ENCODE data around the gene ARHGEF16.

The ARHGEF16 gene

DNA sequence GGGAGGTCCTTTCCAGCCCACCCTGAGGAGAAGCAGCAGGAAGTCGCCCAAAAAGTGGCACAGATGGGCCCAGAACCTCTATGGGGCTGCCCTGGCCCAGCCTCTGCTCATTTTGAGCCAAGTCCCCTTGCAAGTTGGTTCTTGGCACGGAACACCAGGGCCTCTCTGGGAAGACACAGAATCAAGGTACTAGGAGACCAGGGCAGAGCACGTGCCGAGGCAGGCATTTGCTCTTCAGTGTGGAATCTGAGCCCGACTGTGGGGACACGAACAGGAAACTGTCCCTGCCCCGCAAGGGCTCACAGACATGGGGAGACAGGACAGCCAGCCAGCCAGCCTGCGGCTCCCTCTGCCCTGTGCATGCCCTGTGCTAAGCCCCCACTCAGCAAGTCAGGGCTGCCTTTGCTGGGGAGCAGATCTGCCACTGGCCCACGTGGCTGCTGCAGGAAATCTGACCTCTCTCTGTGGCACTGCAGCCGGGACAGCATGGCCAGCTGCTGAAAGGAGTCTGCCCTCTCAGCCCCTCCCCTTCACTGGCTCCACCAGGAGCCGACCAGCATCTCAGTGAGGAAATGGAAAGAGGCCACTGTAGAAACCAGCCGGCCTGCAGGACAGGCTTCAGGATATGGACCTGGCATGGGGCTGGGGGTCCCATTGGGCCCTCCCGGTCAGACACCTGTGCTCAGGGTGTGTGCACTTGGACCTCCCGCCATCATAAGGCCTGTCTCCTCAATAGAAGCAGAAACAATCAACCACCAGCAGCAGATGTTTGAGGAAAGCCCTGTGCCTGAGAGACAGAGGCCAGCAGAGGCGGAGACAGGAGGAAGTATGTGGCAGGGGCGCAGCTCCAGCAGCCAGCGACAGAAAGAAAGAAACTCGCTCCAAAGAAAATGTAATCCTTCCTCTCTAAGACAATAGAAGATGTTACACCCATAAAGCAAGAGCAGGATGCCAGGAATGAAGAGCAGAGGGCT lies 3.7 kb downstream of the ARHGEF16 start:
- no peak for DNase-seq

DNA sequence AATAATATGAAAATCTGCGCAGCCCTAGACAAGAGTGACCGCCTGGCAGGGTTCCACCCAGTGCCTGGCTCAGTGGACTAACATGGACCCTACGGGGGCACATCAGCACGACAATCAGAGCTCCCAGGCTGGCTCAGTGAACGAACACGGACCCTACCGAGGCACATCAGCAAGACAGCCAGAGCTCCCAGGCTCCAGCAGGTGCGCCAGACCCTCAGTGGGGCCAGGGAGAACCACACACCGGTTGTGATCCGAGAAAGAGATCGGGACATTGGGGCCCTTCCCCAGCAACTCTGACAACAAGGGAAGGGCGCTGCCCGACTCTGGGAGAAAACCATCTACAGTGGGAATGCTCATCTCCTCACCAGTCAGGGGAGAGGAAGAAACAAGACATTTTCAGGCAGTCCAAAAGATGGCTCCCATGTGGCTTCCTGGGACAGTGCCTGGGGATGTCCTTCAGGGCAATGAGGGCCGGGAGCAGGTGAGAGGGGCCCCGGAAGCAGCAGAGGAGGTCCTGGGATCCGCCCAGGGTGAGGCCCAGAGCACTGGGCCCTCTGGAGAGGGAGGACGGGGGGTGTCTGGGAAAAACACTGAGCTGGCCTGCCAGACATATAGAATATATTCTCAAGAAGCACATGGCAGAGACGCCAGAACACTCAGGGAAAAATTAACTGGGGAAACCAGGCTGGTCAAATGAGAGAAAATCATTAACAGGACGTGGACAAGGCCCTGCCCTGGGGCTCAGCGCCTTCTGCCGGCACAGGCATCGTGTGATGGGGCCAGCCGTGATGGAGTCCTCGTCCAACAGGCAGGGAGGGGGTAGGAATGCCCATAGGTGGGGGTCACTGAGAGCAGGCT lies 4.8 kb downstream of the ARHGEF16 start:
- no peak for DNase-seq

DNA sequence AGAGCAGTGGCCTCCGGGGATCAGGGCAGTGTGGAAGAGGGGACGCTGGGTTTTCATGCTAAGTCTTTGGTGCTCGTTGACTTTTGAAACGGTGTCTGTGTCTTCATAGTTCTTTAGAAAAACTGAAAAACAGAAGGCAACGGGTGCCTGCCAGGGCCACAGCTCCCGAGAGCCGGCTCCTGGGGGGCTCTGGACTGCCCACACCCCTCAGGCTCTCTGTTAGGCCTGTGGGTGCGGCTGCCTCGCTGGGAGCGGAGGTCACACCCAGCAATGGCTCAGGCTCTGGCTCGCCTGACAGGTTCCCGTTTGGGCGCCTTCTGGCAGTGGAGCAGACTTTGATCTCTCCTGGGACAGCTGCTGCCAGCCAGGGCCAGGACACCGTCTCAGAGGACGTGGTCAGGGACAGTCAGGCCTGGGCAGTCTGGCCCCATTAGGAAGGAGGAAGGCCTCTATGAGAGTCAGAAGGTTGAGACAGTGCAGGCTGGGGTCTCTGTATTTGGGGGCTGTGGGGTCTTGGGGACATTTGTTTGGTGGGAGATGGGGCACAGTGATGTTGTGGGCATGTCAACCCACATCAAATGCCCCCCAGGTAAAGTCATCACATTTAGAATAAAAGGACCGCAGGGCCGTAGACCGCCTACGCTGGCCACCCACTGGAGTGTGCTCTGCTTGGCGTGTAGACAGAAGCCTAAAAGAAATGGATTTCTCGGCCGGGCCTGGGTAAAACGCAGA lies 5.6 kb downstream of the ARHGEF16 start:
- DNase-seq: no peak

DNA sequence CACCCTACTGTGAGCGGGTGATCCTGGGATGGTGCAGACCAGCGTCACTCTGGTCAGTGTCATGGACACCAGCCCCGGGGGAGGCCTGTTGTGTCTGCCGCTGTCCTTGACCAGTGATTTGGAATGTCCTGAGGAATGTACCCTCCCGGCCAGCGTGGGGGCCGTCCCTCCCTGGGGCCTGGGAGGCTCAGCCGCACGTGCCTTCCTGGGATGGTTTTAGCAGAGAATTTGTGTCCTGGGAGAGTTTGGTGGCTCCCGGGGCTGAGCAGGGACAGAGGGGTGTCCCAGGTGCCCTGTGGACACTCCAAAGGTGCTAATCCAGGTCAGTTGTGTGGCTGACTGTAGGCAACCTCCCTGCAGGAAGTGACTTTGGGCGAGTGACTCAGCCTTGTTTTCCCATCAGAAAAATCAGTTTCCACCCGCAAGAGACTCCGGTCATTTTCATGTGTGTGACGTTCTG lies 6.2 kb downstream of the ARHGEF16 start:
- no peak for DNase-seq

DNA sequence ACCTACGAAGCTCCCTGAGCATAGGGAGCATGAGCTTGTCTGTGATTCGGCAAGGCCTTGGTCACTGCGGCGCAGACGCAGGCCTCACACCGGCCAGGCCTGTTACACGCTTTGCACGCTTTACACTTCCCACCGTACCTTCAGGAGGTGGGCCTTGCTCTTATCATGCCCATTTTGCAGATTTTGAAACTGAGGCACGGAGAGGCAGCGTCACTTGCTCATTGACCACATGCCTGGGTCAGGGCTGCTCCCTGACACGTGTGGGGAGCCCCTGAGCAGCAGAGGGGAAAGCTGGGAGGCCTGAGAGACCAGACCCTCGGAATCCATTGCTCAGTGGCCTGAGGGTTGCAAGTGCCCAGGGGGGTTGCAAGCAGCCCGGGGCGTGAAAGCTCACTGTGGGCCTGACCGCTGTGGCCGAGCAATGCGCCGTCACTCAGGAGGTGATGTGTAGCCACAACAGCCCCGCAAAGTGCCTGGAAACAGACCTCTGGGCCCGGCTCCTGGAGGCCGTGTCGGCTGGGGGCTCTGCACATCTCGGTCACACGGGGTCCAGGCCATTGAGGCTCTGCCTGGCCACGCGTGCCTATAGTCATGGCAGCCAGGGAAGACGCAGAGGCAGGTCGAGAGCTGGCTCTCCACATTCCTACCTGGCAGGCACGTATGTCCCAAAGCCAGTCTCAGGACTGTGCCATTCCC lies 6.9 kb downstream of the ARHGEF16 start:
- DNase-seq: no peak

DNA sequence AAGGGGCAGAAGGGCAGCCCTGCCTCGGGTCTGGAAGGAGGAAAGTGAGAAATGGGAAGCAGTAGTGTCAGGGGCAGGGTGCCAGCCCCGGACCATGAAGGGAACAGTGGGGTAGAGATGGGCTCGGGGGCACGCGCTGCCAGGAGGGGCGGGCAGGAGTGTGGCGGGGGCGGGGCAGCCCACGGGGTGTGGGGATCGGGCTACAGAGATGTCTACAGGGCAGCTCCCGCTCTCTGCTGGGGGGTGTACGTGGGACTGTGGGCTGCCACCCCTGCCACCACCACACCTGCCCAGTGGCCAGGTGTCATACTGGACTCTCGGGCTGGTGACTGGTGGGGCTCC lies 7.4 kb downstream of the ARHGEF16 start:
- no peak for DNase-seq

DNA sequence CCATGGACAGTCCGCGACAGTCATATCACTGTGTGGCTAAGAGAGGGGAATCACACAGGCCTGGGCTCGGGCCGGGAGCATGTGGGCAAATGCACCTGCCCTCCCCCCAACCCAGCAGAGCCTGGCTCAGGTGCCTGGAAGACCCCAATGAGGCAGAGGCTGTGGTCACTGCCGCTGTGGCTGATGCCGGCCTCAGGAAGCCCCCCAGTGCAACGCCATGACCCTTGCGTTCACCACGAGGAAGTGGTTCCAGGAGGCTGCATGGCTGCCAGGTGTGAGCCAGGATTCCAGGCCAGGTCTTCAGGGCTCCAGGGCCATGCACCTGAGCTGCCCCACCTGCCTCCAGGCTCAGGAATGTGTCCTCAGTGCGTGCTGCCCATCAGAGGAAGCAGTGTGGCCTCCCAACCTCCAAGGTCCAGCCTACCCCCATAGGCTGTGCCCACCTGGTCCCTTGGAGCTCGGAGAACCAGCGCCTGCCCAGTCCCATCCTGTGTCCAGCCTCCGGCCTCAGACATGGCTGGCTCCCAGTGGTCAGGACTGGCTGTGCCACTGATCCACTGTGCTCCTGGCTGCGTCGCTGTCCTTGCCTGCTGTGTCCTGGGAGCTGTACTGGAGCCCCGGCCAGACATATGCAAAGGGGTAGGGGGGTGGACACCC lies 8.0 kb downstream of the ARHGEF16 start:
- no peak for DNase-seq

DNA sequence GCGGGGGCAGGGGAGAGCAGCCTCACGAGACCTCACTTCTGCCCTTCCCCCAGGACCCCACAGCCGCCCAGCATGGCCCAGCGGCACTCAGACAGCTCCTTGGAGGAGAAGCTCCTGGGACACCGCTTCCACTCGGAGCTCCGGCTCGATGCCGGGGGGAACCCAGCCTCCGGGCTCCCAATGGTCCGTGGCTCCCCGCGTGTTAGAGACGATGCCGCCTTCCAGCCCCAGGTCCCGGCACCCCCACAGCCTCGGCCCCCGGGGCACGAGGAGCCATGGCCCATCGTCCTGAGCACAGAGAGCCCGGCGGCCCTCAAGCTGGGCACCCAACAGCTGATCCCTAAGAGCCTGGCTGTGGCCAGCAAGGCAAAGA lies 8.5 kb downstream of the ARHGEF16 start:
- DNase-seq: no peak

DNA sequence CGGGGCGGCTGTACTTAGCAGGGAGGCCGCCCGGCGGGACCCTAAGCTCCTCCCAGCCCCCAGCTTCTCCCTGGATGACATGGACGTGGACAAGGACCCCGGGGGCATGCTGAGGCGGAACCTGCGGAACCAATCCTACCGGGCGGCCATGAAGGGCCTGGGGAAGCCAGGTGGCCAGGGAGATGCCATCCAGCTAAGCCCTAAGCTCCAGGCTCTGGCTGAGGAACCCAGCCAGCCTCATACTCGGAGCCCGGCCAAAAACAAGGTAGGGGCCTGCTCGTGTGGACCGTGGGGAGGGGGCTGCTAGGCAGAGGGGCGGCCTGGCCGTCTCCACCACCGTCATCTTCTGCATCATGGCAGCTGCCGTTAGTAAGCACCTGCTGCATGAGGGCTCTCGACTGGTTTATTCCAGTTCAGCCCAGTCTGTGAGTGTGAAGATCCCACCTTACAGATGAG lies 9.0 kb downstream of the ARHGEF16 start:
- no peak for DNase-seq

DNA sequence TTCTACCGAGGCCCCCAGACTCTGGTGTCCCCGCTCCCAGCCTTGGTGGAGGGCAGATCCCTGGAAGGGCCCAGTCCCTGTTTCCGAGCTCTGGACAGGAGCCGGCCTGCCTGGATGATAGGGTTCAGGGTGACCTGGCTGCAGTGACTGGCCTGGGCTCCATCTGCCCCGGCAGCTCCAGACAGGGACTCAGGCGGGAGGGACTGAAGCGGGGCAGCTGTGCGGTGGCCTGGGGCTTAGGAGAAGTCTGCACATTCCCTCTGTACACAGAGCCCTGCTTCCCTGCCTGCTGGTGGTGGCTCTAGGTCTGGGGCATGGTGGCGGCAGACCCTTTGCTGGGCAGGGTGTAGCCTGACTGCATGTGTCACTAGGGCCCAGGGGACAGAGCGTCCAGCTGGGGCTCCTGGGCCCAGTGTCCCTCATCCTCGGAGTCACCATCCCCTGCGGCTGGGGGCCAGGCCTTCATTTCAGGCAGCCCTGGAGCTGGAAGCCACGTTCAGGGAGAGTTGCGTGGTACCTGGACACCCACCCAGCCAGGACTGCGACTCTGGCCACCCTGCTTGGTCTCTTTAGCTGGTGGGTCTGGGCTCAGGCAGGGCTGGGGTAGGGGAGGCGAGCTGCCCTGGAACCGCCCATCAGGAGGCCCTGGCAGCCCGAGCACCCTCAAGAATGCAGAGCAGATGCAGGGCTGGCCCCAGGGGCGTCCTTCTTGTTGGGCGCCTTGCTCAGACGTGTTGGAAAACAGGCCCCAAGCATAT lies 9.6 kb downstream of the ARHGEF16 start:
- DNase-seq: no peak

DNA sequence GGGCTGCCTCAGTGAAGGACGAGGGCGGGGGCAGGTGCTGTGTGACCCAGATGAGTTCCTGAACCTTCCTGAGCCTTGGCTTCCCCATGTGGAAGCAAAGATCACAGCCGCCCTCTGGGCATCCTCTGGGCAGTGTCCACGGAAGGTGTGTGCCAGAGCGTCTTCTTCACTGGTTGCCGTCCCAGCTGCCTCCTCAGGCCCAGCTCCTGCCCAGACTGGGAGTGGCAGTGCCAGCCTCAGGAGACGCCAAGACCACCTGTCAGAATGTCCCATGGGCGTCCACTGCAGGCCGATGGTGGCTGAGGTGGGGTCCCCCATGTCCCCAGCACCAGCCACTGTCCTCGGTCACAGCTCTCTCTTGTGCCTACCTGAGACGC lies 10.2 kb downstream of the ARHGEF16 start:
- DNase-seq: no peak

DNA sequence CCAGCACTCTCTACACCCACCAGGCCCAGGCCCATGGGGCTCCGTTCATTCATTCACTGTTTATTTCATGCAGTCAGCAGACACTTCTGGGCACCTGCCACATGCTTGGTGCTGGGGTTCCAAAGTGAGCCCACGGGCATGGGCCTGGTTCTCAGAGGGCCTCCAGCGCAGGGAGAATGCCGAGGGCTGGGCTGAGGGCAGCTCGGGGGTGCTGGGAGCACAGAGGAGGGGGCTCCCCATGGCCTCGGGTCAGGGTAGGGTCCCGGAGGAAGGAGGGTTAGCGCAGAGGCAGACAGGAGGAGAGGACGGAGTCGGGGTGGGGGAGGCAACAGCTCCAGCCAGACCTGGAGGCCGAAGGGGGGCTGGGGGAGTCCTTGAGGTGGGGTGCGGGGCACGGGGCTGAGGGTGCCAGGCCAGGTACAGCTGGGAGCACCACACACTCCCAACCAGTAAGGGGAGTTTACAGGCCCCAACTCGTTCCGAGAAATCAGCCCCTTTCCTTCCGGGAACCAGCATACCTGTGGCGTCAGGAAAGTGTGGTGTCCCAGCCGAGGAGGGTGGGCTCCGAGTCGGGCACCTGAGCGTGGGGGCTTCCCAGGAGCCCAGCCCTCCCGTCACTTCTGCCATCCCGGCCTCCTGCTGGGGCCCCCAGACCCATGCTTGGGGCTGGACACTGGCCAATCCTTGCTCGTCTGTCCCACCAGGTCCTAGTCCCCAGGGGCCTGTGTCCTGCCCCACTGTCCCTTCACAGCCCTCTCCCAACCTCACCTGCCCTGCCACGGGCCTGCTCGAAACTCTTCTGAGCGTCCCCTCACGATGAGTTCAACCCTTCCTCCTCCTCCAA lies 10.8 kb downstream of the ARHGEF16 start:
- no peak for DNase-seq

DNA sequence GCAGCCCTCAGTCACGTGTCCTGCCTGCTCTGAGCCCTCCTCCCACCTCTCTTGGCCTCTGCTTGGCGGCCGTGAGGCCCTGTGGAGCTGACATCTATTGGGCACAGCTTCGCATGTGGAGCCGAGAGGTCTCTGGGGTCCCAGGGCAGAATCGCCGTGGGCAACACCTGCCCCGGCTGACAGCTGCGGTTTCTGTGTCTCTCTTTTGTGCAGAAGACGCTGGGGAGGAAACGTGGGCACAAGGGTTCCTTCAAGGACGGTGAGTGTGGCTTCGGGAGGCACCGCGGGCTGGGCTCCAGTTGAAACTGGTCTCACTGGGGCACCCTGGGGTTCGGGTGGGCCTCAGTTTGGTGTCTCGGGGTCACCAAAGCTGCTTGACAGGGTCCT lies 11.5 kb downstream of the ARHGEF16 start:
- no peak for DNase-seq

DNA sequence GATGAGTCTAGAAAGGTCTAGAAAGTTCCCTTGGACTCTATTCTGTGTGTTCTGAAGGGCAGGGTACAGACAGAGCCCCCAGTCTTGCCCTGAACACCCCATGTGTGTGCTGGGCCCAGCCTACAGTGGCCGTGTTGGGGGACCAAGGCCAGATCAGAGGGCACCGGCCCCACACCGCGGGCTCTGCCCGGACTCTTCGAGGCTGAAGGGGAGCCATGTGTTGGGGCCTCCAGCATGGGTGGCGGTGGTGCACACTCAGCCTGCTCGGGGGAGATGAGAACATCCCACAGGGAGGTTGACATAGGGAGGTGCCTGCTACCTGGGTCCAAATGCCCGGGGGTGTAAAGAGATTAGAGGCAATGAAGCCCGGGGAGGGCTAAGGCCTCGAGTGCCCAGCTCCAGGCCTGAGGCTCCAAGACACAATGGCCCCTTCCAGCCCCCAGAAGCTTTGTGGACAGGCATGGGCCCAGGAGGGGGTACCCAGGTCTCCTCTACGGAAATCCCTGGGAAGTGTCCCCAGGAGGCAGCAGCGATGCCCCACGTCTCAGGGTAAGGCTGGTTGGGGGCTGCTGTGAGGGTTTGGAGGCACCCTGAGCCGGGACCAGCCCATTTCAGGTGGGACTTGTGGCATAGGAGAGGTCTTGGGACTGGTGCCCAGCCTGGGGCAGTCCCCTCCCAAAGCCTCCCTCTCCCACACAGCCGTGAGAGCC lies 12.1 kb downstream of the ARHGEF16 start:
- DNase-seq: no peak

DNA sequence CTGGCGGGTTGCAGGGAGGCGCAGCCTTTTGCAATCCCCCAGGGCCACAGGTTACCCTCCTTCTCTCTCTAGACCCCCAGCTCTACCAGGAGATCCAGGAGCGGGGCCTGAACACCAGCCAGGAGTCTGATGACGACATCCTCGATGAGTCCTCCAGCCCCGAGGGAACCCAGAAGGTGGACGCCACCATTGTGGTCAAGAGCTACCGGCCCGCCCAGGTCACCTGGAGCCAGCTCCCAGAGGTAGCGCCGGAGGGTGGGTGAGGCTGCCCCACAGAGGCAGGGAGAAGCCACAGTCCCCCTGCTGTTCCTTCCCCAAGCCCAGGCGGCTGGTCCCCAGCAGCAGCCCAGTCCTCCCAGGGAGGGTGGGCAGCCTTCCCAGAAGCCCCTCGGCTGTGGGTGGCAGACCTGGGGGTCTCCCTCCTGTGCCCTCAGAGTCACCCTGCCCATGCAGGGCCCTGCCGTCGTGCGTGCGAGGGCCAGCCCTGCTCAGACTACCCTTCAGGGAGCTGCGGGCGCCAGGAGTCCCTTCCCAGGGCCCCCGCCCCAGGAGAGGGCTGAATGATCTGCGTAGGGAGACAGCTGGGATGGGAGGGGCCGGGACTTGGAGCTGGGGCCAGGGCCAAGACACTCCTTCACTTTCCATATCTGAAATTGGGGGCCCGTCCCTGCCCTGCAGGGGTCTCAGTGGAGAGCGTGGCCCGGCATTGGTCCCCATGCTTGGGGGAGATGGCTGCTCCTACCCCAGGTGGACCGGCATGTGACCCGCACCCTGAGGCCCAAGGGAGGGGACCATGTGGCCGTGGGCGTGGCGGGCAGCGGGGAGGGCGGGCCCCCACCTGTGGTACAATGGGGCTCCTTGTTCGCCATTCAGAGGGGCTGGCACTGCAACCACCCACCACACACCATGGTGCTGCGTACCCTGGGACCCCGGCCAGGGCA lies 12.9 kb downstream of the ARHGEF16 start:
- no peak for DNase-seq

DNA sequence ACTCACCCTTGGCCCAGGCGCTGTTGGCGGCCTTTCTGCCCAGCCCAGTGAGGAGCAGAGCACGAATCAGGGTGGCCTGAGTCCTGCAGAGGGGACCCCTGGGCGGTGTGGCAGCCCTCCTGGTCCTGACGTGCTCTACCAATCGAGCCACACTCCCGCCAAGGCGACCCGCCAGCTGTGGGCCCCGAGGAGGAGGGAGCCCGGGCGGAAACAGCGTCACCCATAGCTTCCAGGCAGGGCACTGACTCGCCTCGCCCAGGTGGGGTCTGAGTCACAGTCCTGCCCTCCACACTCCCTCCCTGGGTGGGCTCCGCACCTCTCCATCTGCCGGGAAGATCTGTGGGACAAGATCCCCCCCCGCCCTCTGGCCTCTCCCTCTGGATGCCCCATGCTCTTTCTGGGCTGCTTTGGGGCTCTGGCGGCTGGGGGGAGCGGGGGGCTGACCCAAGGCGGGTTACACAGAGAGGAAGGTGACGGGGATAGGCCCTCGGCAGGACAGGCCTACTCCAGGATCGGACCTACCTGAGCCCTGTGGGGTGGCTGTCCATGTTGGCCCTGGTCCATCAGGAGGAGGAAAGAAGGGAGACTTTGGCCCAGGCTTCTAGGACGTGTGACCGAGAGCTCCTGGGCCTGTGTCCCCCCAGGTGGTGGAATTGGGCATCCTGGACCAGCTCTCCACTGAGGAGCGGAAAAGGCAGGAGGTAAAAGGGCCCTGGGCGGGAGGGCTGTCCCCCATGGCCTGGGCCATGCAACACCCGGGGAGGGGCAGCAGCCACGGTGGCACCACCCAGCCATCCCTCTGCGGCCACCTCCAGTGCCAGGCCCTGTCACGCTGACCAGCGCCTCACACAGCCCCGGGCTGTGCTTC lies 14.0 kb downstream of the ARHGEF16 start:
- no peak for DNase-seq

DNA sequence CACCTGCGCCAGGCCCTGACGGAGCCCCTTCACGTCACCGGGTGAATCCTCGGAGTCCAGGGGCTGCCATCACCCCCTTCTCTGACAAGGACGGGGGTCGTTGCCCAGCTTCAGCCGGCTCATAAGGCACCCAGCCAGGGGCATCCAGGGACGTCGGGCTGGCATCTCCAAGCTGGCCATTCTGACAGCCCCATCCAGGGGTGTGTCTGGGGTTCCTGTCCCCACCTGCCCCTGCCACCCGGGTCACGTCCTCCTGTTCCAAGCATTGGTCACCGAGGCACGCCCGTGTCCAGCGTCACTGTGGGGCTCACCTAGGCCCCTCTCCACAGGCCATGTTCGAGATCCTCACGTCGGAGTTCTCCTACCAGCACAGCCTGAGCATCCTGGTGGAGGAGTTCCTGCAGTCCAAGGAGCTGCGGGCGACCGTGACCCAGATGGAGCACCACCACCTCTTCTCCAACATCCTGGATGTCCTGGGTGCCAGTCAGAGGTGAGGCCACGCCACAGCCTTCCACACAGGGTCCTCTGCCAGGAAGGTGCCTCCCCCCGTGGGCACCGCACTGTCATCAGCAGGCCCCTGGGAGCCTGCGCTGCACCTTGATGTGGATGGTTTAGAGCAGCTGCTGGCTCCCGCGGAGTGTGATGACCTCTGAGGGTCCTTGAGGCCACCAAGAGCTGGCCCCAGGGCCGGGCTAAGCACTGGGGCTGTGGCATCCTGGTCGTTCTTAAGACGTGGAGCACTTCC lies 14.8 kb downstream of the ARHGEF16 start:
- DNase-seq: no peak
